PC-3 (cell line): ENCODE results near the gene SKAP1.

ENCODE experiments used
- EZH2 ChIP-seq: fragments of 300-600 bp; sonication (generic); IDR thresholded peaks from one replicate; pipeline ENCODE4 v1.6.1; 2017; ENCODE audit warnings: antibody characterized with exemption, mild to moderate bottlenecking, low read length; ENCODE audit not compliant: unreplicated experiment
- EZH2phosphoT487 ChIP-seq: fragments of 300-600 bp; sonication (generic); IDR thresholded peaks from 2 replicates; pipeline ENCODE4 v1.6.1; 2018; ENCODE audit warnings: mild to moderate bottlenecking, antibody characterized with exemption, low read length, borderline replicate concordance
- TF ChIP-seq, protein P1 (sequence below): fragments of 300-600 bp; sonication (generic); conservative IDR thresholded peaks from 2 replicates; pipeline ENCODE4 v1.5.1; 2017; ENCODE audit warnings: antibody characterized with exemption, low read depth, mild to moderate bottlenecking, low read length

DNA sequence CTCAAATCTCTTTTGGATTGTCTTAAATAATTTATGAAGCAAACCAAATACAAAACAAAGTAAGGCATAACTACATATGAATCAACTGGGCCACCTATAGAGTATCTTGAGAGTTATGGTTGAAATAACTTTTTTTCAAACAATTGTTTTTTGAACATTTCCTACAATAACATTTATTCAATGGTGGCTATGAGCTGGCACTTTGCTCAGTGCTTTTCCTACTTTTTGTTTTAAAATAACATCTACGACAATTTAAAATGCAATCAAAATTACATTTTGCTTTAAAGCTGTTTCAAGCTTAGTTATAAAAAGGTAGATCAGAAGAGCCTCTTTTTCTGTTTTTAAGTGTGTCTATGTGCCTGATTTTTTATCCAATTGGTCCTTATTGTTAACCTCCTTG lies 238.7 kb downstream of the SKAP1 start:
- TF ChIP-seq, protein P1, sequence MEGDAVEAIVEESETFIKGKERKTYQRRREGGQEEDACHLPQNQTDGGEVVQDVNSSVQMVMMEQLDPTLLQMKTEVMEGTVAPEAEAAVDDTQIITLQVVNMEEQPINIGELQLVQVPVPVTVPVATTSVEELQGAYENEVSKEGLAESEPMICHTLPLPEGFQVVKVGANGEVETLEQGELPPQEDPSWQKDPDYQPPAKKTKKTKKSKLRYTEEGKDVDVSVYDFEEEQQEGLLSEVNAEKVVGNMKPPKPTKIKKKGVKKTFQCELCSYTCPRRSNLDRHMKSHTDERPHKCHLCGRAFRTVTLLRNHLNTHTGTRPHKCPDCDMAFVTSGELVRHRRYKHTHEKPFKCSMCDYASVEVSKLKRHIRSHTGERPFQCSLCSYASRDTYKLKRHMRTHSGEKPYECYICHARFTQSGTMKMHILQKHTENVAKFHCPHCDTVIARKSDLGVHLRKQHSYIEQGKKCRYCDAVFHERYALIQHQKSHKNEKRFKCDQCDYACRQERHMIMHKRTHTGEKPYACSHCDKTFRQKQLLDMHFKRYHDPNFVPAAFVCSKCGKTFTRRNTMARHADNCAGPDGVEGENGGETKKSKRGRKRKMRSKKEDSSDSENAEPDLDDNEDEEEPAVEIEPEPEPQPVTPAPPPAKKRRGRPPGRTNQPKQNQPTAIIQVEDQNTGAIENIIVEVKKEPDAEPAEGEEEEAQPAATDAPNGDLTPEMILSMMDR: no peak
- no peak for TF ChIP-seq EZH2
- no peak for TF ChIP-seq EZH2phosphoT487
